ENCODE data around the gene PGPEP1.

Gene PGPEP1

DNA sequence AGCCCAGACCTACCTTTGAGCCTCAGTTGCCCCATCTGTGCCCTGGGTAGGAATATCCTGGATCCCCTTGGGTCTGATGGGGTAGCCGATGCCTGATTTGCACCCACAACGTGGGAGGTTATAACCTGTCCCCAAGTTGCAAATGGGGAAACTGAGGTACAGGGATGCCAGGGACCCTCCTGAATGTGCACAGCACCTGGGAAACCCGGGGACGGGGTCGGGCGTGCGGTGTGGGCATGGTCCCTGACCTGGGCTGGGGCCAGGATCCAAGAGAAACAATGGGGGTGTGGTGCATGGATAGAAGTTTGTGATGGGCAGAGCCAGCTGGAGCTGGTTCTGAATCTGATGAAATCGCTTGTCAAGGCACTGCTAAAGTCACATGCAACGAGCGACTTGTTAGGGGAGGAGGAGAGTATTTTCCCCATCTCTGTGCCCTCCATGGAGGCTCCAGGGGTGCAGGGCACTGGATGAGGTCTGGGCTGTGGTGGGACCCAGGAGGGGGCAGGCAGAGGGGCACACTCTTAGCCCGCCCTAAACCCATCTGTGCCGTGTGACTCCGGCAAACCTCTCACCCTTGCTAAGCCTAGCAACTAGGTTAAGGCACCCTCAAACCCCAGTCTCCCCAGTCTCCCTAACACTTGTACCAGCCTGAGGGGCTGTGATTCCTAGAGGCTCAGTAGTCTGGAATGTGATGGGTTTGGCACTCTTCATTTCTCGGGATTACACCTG, 46.3 kb downstream of the PGPEP1 start:
- ATAC-seq (no peak), DNase-seq (no peak)
- Mint-ChIP-seq H3K4me3 (no peak overlapping the region), H3K9me3 (no peaks in the 10 kb centered on the region), H3K4me1 (peaks cover 23% of the 10 kb centered on the region), H3K27ac (no peak overlapping the region), H3K27me3 (peaks cover 91% of the 10 kb centered on the region)

DNA sequence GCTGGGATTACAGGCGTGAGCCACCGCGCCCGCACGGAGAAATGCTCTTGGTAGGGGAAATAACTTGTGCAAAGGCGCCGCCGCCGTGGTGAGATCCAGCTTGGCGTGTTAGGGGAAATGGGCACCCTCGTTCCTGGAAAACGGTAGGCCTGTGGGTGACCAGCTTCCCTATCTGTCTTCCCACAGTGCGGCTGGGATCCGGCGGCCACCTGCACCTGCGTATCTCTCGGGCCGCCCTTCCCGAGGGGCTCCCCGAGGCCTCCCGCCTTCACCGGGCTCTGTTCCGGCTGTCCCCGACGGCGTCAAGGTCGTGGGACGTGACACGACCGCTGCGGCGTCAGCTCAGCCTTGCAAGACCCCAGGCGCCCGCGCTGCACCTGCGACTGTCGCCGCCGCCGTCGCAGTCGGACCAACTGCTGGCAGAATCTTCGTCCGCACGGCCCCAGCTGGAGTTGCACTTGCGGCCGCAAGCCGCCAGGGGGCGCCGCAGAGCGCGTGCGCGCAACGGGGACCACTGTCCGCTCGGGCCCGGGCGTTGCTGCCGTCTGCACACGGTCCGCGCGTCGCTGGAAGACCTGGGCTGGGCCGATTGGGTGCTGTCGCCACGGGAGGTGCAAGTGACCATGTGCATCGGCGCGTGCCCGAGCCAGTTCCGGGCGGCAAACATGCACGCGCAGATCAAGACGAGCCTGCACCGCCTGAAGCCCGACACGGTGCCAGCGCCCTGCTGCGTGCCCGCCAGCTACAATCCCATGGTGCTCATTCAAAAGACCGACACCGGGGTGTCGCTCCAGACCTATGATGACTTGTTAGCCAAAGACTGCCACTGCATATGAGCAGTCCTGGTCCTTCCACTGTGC, 47.9 kb downstream of the PGPEP1 start:
- Mint-ChIP-seq H3K4me3 (peak overlapping the region; percentile 76 to 88), H3K27me3 (peaks cover 92% of the 10 kb centered on the region), H3K27ac (no peak overlapping the region), H3K4me1 (peaks cover 32% of the 10 kb centered on the region), H3K9me3 (no peaks in the 10 kb centered on the region)
- DNase-seq (peak; percentile 76 to 84), ATAC-seq (peak; percentile 91)

DNA sequence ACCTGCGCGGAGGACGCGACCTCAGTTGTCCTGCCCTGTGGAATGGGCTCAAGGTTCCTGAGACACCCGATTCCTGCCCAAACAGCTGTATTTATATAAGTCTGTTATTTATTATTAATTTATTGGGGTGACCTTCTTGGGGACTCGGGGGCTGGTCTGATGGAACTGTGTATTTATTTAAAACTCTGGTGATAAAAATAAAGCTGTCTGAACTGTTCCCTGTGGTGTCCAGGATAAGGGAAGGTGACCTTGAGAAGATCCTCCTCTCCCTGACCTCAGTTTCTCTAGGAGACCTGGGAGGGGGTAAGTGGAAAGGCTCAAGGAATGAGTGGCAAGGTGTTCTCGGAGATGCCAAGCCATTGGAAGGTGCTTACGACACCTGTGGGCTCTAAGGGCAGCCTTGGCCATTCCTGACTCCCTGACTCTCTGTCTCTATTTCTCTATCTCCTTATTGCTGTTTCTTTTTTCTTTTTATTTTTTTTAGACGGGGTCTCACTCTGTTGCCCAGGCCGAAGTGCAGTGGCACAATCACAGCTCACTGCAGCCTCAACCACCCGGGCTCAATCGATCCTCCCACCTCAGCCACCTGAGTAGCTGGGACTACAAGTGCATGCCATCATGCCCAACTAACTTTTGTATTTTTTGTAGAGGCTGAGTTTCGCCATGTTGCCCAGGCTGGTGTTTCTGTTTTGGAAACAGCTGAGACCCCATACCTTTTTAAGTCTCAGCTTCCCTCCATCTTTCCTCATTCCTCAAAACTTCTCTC, 48.7 kb downstream of the PGPEP1 start:
- no peaks in the 10 kb centered on the region for H3K9me3 Mint-ChIP-seq
- H3K27ac Mint-ChIP-seq = no peak overlapping the region
- peaks cover 32% of the 10 kb centered on the region for H3K4me1 Mint-ChIP-seq
- DNase-seq (no peak), ATAC-seq (no peak)
- peak overlapping the region; percentile 21 to 30 for H3K4me3 Mint-ChIP-seq
- H3K27me3 Mint-ChIP-seq = peaks cover 88% of the 10 kb centered on the region

DNA sequence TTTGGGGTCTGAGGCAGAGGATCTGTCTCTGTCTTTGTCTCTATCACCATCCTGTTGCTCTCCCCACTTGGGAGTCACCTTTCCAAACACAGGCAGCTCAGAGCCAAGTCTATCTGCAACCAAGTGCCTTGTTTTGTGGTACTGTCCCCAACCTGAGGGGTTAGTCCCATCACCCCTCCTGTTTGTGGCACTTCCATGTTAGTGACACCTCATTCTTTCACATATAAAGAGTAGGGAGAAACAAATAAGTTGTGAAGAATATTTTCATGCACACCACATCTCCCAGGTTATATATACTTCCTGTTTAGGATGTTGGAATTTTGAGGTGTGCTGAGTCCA, 49.3 kb downstream of the PGPEP1 start:
- H3K4me3 Mint-ChIP-seq = no peak overlapping the region
- ATAC-seq (no peak), DNase-seq (no peak)
- peaks cover 82% of the 10 kb centered on the region for H3K27me3 Mint-ChIP-seq
- H3K9me3 Mint-ChIP-seq = no peaks in the 10 kb centered on the region
- no peak overlapping the region for H3K27ac Mint-ChIP-seq
- peaks cover 32% of the 10 kb centered on the region for H3K4me1 Mint-ChIP-seq

DNA sequence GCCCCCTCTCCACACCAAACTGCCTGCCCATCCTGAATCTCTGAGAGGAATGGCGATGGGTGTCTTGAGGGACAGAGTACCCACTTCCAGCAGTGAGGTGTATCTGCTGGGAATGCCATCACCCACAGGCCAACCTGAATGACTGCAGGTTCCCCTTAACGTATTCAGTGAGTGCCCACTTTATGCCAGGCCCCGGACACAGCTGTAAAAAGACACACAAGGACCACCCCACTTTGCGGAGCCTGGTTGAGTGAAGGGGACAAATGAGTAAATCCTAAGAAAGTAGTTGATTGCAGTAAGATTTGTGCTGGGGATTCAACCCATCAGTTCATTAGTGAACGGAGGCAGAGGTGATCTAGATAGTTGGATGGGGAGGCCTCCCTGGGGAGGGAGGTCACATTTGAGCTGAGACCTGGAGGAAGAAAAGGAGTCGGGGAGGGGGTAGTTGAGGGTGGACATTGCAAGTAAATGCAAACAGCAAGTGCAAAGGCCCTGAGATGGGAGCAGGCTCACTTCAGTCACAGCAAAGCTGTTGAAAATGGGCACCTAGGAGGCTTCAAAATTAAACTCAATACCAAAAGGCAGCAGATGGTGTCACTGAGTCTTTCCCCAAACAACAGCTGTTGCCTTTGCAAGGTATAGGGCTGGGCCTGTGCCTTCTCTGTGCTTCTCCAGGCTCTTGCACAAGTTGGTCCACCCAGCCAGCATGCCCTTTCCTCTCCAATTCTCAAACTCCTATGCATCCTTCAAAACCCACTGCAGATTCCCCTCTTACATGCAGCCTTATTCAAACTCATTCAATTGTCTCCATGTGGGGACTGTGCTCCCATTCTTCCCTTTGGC, 49.9 kb downstream of the PGPEP1 start:
- no peak overlapping the region for H3K4me3 Mint-ChIP-seq
- peaks cover 77% of the 10 kb centered on the region for H3K27me3 Mint-ChIP-seq
- no peaks in the 10 kb centered on the region for H3K9me3 Mint-ChIP-seq
- H3K27ac Mint-ChIP-seq = no peak overlapping the region
- H3K4me1 Mint-ChIP-seq = peaks cover 32% of the 10 kb centered on the region
- ATAC-seq (no peak), DNase-seq (no peak)

DNA sequence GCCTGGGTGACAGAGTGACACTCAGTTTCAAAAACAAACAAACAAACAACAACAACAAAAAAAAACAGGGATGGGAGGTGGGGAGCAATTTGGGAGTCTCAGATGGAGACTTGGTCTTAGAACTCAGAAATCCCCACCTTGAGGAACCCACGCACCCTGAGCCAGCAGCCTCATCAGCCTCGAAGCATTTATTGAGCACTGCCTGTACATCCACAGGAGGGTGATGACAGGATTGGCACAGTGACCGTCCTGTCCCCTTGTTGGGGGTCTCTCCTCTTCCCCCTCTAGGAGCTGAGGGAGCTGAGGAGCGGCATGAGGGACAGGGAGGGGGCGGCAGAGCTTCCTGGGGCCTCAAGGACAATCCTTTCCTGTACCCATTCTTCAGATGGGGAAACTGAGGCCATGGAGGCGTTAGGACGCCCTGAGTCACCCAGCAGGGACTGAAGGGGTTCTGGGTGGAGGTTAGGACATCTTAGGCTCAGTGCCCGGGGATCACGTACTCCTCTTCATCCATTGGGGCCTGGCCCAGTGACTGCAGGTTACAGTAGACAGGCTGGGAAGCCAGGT, 51.2 kb downstream of the PGPEP1 start:
- DNase-seq = no peak
- Mint-ChIP-seq H3K27ac (no peak overlapping the region), H3K4me3 (no peak overlapping the region), H3K27me3 (peaks cover 77% of the 10 kb centered on the region), H3K9me3 (no peaks in the 10 kb centered on the region), H3K4me1 (peaks cover 24% of the 10 kb centered on the region)
- no peak for ATAC-seq

DNA sequence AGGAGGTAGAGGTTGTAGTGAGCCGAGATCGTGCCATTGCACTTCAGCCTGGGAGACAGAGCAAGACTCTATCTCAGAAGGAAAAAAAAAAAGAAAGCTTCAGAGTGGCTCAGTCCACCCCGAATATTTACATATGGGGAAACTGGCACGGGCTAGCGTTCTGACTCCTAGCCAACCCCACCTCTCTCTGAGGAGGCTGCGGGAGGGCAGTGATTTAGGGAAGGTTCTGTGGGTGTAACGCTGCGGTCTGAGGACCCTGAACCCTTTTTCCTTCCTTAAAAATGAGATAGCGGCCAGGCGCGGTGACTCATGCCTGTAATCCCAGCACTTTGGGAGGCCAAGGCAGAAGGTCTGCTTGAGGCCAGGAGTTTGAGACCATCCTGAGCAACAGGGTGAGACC, 52.0 kb downstream of the PGPEP1 start:
- H3K27ac Mint-ChIP-seq = no peak overlapping the region
- H3K4me3 Mint-ChIP-seq = no peak overlapping the region
- no peak for DNase-seq
- H3K27me3 Mint-ChIP-seq = peaks cover 77% of the 10 kb centered on the region
- H3K9me3 Mint-ChIP-seq = no peaks in the 10 kb centered on the region
- no peak for ATAC-seq
- peaks cover 28% of the 10 kb centered on the region for H3K4me1 Mint-ChIP-seq

DNA sequence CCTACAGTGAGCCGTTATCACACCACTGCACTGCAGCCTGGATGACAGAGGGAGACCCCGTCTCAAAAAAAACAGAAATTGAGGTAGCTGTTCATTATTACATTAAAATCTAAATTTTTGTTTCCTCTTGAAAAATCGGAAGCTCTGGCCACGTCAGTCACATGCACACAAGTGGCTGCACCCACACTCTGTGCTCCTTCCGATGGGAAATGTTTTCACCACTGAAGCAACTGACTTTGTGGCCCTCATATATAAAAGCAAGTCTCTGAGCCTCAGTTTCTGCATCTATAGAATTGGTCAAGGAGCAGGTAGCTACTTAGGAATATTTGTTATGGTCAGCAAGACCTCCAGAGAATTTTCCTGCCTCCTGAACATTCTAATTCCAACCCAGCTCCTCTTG, 52.5 kb downstream of the PGPEP1 start:
- Mint-ChIP-seq H3K27ac (no peak overlapping the region), H3K27me3 (peaks cover 77% of the 10 kb centered on the region), H3K9me3 (no peaks in the 10 kb centered on the region), H3K4me1 (peaks cover 28% of the 10 kb centered on the region), H3K4me3 (no peak overlapping the region)
- DNase-seq (no peak), ATAC-seq (no peak)

DNA sequence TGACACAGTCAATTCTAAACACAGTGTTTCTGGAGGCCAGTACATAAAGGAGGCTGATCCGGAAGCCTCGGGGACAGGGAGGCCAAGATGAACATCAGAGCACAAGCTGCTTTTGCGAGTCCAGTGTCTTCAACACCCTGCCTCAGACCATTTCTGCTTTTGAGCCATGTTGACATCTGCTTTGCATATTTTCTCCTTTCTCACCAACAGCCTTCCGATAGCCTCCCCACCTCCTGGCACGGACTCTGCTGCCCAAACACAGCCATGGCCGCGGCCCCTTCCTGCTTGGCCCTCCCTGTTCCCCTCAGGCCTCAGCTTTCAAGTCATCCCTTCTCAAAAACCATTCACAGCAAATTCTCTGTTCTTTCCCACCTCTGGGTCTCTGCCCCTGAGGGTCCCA, 53.4 kb downstream of the PGPEP1 start:
- Mint-ChIP-seq H3K27me3 (peaks cover 74% of the 10 kb centered on the region), H3K4me3 (no peak overlapping the region), H3K4me1 (peaks cover 19% of the 10 kb centered on the region), H3K27ac (no peak overlapping the region), H3K9me3 (no peaks in the 10 kb centered on the region)
- ATAC-seq = no peak
- no peak for DNase-seq

DNA sequence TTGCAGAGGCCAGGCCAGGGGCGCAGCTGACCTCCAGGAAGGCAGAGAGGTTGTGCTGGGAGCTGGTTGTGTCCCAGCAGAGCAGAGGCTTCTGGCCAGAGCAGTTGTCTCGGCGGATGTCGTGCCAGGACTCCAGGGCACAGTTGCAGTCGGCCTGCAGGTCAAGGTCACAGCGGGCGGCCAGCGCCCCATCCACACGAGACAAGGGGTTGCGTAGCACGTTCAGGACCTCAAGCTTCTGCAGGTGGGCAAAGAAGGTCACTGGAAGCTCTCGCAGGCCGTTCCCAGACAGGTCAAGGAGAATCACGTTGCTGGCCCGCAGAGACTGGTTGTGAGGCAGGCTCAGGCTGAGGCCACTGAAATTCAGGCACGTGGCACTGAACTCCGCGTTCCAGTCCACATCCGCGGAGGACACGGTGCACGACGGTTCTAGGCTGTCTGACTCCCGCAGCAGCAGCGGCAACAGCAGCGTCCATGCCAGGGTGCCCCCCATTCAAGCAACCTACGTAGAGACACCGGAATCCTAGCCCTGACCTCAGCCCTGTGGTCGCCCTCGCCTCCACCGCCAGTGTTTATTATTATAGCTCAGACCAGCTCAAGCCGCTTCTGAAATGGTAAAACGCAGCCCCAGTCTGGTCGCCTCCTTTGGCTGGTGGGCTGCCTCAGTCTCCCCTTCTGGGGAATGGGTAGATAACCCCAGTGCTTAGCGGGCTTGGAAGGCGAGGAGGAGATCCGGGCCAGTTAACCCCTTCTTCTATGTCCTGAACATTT, 56.3 kb downstream of the PGPEP1 start:
- Mint-ChIP-seq H3K27me3 (peaks cover 49% of the 10 kb centered on the region), H3K4me3 (no peak overlapping the region), H3K4me1 (peaks cover 24% of the 10 kb centered on the region), H3K27ac (no peak overlapping the region), H3K9me3 (no peaks in the 10 kb centered on the region)
- no peak for DNase-seq
- no peak for ATAC-seq

DNA sequence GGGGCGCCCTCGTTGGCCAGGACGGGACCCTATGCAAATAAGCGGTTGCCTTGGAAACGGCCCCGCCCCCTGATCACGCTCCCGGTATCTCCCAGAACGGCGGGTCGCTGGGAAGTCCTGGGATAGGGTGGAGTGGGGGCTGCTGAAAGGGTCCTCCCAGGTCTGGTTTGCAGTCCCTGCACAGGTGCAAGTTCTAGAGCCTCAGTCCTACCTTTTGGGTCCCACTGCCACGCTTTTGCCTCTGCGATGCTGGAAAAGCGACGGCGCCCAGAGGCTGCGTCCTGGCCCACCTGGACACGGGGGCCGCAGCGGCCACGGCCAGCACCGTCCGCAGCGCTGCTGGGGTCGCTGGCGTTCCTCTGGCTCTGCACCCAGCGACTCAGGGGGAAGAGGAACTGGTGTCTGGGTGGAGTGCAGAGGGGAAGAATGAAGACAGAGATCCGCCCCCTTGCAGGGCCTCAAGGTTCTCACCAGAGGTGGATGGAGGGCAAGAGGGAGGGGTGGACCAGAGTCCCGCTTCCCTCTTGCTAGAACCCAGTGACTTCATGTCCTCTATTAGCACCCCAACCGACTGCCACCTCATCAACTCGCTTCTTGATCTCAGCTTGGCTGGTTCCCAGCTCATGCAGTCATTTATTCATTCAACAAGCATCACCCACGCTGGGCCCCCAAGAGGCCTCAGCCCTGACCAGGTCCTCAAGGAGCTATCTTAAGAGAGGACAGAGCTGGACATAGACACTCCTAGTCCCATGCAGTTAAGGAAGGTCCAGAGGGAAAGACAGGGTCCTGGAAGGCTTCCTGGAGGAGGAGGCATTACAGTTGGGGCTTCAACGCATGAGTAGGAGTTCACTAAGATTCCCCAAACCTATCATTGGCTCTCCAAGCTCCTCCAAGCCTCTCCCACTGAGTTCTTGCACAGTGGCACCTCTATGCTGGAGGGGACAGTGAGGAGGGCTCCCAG, 57.1 kb downstream of the PGPEP1 start, which contains the start of gene LRRC25:
Gene LRRC25, minus strand, starts transcription at position 381 of the 961 bp plus-strand sequence. CDS start 659 bp downstream, outside the sequence.
- peak; percentile 61 for ATAC-seq
- peaks cover 25% of the 10 kb centered on the region for H3K4me1 Mint-ChIP-seq

DNA sequence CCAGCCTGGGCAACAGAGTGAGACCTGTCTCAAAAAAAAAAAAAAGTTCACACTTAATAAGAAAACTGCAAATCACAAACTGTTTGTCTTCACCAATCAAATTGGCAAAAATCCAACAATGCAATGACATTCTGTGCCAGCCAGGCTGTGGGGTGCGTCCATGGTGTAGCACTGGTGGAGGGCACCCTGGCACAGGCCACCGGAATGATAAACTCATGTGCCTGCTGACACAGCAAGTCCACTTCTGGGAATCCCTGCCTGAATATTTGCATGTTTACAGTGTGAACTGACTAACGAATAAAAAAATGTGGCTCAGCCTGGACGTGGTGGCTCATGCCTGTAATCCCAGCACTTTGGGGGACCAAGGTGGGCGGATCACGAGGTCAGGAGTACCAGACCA, 58.6 kb downstream of the PGPEP1 start:
- no peaks in the 10 kb centered on the region for H3K9me3 Mint-ChIP-seq
- ATAC-seq (no peak), DNase-seq (no peak)
- H3K27me3 Mint-ChIP-seq = peaks cover 33% of the 10 kb centered on the region
- H3K4me1 Mint-ChIP-seq = peaks cover 20% of the 10 kb centered on the region
- no peak overlapping the region for H3K4me3 Mint-ChIP-seq
- no peak overlapping the region for H3K27ac Mint-ChIP-seq

More for the DNA sequence above, 57.1 kb downstream of the PGPEP1 start, which contains the start of gene LRRC25:
- Mint-ChIP-seq H3K27ac (no peak within 1 kb of the TSS), H3K4me3 (peak within 1 kb of the TSS in 1 of 2 donors; percentile 29), H3K27me3 (peaks cover 41% of the 10 kb centered on the region), H3K9me3 (no peaks in the 10 kb centered on the region)
- no peak for DNase-seq

DNA sequence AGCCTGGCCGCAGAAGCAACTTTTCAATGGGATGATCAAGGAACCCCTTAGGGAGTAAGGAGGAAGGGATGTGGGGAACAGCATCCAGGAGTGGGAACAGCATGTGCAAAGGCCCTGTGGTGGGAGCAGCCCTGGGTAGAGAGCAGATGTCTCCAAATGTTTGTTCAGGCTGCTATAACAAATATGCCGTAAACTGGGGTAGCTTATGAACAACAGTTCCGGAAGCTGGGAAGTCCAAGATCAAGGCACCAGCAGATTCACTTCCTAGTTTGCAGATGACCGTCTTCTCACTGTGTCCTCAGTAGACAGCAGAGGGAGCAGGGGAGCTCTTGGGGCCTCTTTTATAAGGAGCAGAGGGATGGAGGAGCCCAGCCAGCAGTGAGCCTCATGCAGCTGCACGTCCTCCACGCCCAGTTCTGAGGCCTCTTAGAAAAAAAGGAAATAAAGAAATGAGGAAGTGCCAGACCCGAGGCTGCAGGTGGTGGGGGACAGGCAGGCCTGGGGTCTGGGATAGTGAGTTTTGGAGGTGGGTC, 61.2 kb downstream of the PGPEP1 start:
- Mint-ChIP-seq H3K4me1 (peaks cover 20% of the 10 kb centered on the region), H3K27ac (no peak overlapping the region), H3K9me3 (no peaks in the 10 kb centered on the region), H3K4me3 (no peak overlapping the region), H3K27me3 (peaks cover 19% of the 10 kb centered on the region)
- no peak for DNase-seq
- ATAC-seq = no peak
